HAP-1 (cell line): ENCODE results near the gene ZNF608.

Source experiments
- DNase-seq, 2 experiments: peaks; one replicate each; pipeline ENCODE4 v3.0.0-alpha.2; 2016 to 2020; ENCODE audit warnings: low spot score in 2 of 2
- H3K27me3 ChIP-seq: fragments of 250-450 bp; sonication (Bioruptor Pico); 2 replicates; pipeline ENCODE4 v1.5.1; 2020; ENCODE audit warnings: low read depth, mild to moderate bottlenecking, moderate library complexity
- H3K36me3 ChIP-seq: fragments of 250-450 bp; sonication (Bioruptor Pico); replicated peaks from 2 replicates; pipeline ENCODE4 v1.5.1; 2020; ENCODE audit warnings: mild to moderate bottlenecking
- H3K4me1 ChIP-seq: fragments of 250-450 bp; sonication (Bioruptor Pico); 2 replicates; pipeline ENCODE4 v1.5.1; 2020; ENCODE audit warnings: mild to moderate bottlenecking
- H3K4me3 ChIP-seq: fragments of 250-450 bp; sonication (Bioruptor Pico); 2 replicates; pipeline ENCODE4 v1.5.1; 2020; ENCODE audit warnings: mild to moderate bottlenecking, moderate library complexity
- H3K9me3 ChIP-seq: fragments of 250-450 bp; sonication (Bioruptor Pico); 2 replicates; pipeline ENCODE4 v1.5.1; 2020; ENCODE audit warnings: mild to moderate bottlenecking, moderate library complexity
- in situ Hi-C: fragments of 300-500 bp; cut with MboI; formaldehyde crosslinking; loops from 3 replicates; pipeline ENCODE4 v1.14.3; 2020; ENCODE audit warnings: low sequenced_read_pairs, inconsistent platforms, mixed read lengths

Gene ZNF608

DNA sequence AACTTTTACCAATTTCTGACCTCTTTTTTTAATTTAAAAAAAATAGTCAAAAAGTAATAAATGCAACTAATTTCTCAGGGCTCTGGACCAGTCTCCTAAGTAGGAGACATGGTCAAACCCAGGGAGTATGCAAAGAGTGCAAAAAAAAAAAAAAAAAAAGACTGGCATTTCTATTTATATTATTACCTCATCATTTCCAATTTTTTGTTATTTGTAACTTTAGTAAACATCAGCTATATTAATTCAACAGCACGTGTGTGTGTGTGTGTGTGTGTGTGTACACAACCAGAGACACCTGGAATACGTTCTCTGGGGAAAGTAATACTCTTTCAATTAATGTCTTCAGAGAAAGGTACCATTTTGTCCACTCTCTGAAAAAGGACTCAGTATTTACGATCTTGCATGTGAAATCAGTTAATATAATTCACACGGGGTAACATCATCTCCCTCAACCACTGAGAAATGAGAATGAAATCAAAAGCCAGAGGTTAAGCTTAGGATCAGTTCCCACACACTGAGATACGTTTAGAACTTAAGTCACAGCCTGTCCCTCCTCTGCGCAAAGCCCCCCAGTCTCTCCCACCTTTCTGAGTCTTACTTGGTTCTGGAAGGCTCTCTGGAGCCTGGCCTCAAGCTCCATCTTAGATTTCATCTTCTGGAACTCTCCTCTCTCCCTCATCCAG is 21.9 kb downstream of the ZNF608 start:
- H3K36me3 ChIP-seq = no peaks in the 10 kb centered on the region
- in situ Hi-C loops = no loop called here
- no peak for DNase-seq
- no peaks in the 10 kb centered on the region for H3K27me3 ChIP-seq
- H3K9me3 ChIP-seq = no peaks in the 10 kb centered on the region
- peaks cover 11% of the 10 kb centered on the region for H3K4me1 ChIP-seq
- peak overlapping the region; percentile 5 for H3K4me3 ChIP-seq

DNA sequence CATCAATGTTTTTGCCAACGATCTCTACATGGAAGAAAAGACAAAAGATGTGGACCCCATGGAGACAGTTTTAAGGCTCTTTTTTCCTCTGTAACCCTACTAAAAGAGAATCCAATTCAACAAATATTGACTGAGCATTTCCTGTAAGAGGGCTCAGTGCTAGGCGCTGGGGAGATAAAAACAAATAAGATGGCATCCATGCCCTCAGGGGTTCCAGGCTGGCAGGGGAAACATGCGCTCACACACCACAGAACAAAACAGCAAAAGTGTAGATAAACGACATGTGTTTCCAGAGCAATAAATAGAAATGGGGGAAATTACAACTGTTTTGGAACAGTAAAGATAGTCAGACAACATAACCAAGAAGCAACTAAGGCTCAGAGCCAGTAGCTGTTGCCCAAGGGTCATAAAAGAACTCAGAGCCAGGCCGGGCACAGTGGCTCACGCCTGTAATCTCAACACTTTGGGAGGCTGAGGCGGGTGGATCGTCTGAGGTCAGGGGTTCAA is 25.2 kb downstream of the ZNF608 start:
- DNase-seq = no peak
- H3K4me1 ChIP-seq = peaks cover 18% of the 10 kb centered on the region

DNA sequence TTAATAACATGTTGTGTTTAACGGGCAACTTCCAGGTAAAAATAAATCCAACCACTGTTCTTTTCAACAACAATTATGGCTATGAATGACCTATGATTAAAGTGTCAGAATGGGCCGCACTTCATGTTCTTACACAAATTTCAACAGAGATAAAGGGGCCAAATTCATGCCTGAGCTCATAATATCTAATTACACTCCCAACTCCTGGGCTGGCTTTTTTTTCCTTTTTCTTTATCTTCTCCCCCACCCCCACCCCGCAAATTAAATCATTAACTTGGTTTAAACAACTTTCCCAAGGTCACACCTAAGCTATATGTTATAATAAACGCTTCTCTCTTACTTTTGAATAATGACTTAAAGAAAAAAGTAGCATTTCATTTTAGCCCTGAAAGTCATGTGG is 25.8 kb downstream of the ZNF608 start:
- Histone ChIP-seq H3K4me1 (peaks cover 15% of the 10 kb centered on the region), H3K27me3 (no peaks in the 10 kb centered on the region), H3K4me3 (no peak overlapping the region), H3K36me3 (no peaks in the 10 kb centered on the region), H3K9me3 (no peaks in the 10 kb centered on the region)
- DNase-seq = no peak
- in situ Hi-C loops = no loop called here

More for the DNA sequence above, 25.2 kb downstream of the ZNF608 start:
- Histone ChIP-seq H3K27me3 (no peaks in the 10 kb centered on the region), H3K4me3 (no peak overlapping the region), H3K36me3 (no peaks in the 10 kb centered on the region), H3K9me3 (no peaks in the 10 kb centered on the region)
- in situ Hi-C loops = no loop called here

DNA sequence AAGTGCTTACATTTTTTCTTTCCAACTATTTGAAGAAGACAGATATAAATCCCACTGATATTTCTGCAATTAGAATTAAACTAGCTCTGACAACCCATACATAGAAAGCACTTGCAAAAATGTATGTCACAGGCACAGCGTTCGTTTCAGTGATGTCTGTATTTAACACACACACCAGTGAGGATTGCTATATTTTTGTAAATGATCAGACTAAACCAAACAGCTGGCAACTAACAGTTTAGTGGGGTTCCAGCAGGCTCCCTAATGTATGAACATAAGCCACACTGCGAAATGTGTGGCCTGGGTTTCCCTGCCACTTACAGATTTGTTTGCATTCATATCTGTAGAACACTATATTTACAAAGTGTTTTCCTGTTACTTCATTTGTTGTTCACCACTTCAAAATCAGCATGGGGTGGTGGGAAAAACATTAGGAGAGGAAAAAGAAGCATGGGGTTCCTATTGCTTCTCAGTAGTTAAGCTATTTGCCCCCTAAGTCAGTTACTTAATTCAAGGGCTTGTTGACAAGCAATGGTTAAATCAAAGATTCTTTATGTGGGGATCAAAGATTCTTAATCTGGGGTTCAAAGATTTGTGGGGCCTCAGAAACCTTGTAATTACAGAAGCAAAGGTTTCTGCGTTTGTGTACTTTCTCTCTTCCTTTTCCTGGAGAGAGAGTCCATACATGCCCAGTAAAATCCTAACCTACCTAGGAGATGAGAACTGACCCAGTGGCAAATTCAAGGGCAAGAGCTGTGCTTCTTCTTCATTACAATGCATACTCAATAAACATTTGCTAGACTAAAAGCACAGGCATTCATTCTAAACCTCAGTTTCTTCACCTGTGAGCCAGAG is 27.1 kb downstream of the ZNF608 start:
- no peak for DNase-seq

DNA sequence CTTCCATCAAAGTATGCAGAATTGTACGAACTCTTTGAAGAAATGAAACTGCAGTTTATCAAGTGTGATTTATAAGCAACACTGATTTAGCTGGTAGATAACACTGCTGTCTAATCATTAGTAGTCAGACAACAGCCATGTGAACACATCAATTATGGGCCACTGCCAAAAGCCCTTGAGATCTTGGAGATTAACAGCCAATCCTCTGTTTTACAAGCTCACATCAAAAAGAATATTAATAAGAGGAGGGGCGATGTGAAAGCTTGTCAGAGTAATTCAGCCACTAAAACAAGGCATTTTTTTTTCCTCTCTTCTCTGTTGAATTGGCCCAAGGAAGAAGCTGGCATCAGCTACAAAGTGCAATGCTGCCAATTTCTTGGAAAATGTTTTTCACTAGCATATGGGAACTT is 28.1 kb downstream of the ZNF608 start:
- no peaks in the 10 kb centered on the region for H3K9me3 ChIP-seq
- DNase-seq = peak in 1 of 2 experiments; percentile 33
- in situ Hi-C loops = no loop called here

More for the DNA sequence above, 27.1 kb downstream of the ZNF608 start:
- no peaks in the 10 kb centered on the region for H3K9me3 ChIP-seq
- in situ Hi-C loops = no loop called here
- peaks cover 9% of the 10 kb centered on the region for H3K4me1 ChIP-seq
- H3K36me3 ChIP-seq = no peaks in the 10 kb centered on the region
- H3K27me3 ChIP-seq = no peaks in the 10 kb centered on the region
- H3K4me3 ChIP-seq = no peak overlapping the region

DNA sequence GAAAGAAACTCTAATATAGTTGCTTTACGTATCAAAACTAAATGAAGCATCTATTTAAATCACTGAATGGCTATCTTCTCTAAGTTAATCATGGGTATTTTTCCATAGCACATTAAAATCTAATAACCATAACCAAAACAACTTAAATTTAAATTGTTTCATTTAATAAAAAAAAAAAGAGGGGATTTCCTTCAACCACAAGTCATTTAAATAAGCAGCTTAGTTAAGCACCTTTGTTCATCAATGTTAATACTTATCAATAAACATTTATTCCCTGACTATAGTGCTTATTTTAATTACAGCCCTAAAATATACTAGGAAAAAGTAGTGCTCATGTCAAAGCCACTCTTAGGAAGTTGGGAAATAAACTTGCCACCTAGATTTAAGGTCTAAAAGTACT is 30.3 kb downstream of the ZNF608 start:
- Histone ChIP-seq H3K9me3 (no peaks in the 10 kb centered on the region), H3K4me1 (peaks cover 9% of the 10 kb centered on the region), H3K36me3 (no peaks in the 10 kb centered on the region), H3K27me3 (no peaks in the 10 kb centered on the region), H3K4me3 (no peak overlapping the region)
- in situ Hi-C loops = no loop called here
- DNase-seq = no peak

More for the DNA sequence above, 28.1 kb downstream of the ZNF608 start:
- no peaks in the 10 kb centered on the region for H3K27me3 ChIP-seq
- H3K36me3 ChIP-seq = no peaks in the 10 kb centered on the region
- peaks cover 9% of the 10 kb centered on the region for H3K4me1 ChIP-seq
- no peak overlapping the region for H3K4me3 ChIP-seq

DNA sequence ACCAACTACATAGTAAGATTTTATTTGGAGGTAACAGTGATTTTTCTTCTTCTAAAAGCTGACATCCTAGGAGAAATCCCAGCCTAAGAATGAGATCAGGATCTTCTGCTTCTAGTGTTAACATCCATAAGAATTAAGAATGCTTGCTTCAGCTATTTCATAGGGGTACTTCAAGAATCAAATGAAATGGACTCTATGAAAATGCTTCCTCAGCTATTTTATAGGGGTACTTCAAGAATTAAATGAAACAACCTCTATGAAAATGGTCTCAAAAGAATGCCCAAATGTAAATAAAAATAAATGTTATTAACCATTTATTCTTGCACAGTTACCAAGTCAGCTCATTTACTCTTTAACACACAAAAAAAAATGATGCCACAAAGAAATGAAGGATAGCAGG is 31.5 kb downstream of the ZNF608 start:
- Histone ChIP-seq H3K4me3 (no peak overlapping the region), H3K27me3 (no peaks in the 10 kb centered on the region), H3K4me1 (peaks cover 12% of the 10 kb centered on the region), H3K9me3 (no peaks in the 10 kb centered on the region), H3K36me3 (no peaks in the 10 kb centered on the region)
- in situ Hi-C loops = no loop called here
- DNase-seq = no peak

DNA sequence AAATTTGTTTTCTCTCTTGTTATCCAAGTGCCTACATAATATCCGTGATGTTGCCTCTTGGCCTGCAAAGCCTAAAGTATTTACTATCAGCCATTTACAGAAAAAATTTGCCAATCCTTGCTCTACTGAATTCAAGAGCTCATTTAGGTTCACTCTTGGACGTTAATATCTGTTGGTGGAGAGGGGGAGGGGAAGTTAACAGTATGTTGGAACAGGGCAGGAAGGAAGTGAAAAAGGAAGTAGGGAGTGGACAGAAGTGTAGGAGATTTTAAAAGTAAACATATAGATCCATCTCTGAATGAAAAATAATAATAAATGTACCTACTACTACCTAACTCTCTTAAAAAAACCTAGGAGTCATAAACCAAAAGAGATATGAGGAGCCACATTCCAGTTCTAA is 32.8 kb downstream of the ZNF608 start:
- Histone ChIP-seq H3K4me1 (peaks cover 19% of the 10 kb centered on the region), H3K27me3 (no peaks in the 10 kb centered on the region), H3K4me3 (no peak overlapping the region), H3K36me3 (no peaks in the 10 kb centered on the region), H3K9me3 (no peaks in the 10 kb centered on the region)
- in situ Hi-C loops = no loop called here
- no peak for DNase-seq

DNA sequence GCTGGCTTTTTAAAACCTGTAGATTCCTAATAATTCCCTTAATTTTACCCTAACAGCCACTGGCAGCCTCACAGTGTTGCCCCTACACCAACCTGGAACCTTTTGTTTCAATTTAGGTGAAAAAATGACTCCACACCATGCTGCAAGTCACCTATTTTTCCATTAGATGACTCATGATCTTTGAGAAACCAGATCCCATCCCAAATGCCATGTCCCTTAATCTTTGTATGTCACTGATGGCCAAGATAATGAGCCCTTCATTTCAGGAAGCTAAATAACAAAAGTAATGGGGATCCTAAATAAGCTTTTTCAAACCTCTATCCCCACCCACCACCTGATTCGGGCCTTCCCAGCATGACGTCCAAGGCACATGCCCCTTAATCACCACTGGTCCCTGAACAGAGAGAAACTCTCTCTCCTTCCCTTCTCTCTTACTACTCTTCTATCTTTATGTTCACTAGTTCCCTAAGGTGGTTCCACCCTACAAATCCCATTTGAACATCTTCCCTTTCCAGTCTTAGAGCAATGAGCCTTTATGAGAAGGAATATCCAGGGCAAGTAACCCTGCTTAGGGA is 33.6 kb downstream of the ZNF608 start:
- no peaks in the 10 kb centered on the region for H3K9me3 ChIP-seq
- H3K4me1 ChIP-seq = peaks cover 18% of the 10 kb centered on the region
- no peaks in the 10 kb centered on the region for H3K27me3 ChIP-seq
- in situ Hi-C loops = no loop called here
- no peak for DNase-seq
- H3K36me3 ChIP-seq = no peaks in the 10 kb centered on the region
- no peak overlapping the region for H3K4me3 ChIP-seq

DNA sequence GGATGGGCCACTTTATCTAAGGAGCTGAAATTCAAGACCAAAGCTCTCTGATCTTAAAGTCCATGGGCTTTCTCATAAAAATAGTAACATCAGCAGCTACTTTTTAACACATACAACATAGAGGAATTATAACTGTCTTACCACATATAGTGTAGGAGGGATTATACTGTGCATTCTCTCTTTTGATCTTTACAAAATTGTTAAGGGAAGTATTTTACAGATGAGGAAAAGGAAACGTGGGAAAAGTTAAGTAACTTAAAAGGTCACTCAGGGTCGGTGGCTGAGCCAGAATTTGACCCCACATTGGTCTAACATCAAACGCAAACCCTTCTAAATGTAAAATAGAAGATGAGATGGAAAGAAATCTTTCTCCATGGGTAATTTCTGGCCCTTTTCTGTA is 38.4 kb downstream of the ZNF608 start:
- in situ Hi-C loops = no loop called here
- H3K4me1 ChIP-seq = peaks cover 55% of the 10 kb centered on the region

DNA sequence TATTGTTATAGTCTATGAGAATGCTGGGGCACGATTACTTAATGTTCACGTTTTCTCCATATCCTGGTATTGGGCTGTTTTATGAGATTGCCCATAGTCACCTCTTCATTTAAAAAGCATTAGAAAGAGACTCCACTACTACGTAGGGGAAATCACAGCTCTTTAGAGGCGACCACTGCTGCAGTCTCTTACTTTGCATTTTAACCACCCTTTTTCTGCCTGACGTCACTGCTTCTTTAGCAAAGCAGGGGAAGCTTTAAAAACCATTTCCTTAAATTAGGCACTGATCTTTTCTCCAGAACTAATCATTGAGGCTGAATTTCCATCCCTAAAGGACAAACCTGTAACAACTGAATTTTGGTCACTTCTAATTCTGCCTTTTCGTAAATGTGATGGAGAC is 38.9 kb downstream of the ZNF608 start:
- peaks cover 58% of the 10 kb centered on the region for H3K4me1 ChIP-seq
- H3K4me3 ChIP-seq = no peak overlapping the region
- in situ Hi-C loops = no loop called here
- DNase-seq = no peak
- no peaks in the 10 kb centered on the region for H3K9me3 ChIP-seq
- H3K27me3 ChIP-seq = no peaks in the 10 kb centered on the region
- no peaks in the 10 kb centered on the region for H3K36me3 ChIP-seq

More for the DNA sequence above, 38.4 kb downstream of the ZNF608 start:
- Histone ChIP-seq H3K9me3 (no peaks in the 10 kb centered on the region), H3K36me3 (no peaks in the 10 kb centered on the region), H3K27me3 (no peaks in the 10 kb centered on the region), H3K4me3 (no peak overlapping the region)
- DNase-seq = no peak

DNA sequence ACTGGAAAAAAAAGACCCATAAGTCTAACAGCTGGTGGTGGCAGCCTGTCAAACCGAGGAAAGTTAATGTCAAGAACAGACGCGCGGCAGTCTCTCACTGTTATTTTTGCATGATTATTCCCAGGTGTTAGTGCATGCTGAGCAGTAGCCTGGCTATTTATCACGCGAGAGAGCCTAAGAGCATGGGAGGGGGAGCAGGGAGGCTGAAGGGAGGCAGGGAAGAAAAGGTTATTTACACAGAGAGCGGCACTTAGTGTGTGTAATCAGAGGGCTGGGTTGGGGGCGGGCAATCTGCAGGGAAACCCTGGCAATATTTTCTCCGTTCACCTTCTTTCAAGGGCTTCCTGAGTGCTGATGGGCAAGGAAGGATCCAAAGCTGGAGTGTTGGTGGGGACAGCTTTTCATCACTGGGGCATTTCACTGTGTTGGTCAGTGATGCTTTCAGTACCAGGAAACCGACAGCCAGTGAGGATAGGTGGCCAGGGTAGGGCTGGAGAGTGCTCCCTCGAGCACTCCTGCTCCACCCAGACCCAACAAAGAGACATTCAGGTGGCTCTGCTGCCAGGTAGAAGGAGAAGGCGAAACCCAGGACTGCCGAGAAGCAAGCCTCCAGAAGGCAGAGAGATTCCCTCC is 39.6 kb downstream of the ZNF608 start:
- no peak overlapping the region for H3K4me3 ChIP-seq
- H3K27me3 ChIP-seq = no peaks in the 10 kb centered on the region
- in situ Hi-C loops = no loop called here
- H3K9me3 ChIP-seq = no peaks in the 10 kb centered on the region
- H3K36me3 ChIP-seq = no peaks in the 10 kb centered on the region
- peaks cover 61% of the 10 kb centered on the region for H3K4me1 ChIP-seq
- DNase-seq = peak in 1 of 2 experiments; percentile 50

DNA sequence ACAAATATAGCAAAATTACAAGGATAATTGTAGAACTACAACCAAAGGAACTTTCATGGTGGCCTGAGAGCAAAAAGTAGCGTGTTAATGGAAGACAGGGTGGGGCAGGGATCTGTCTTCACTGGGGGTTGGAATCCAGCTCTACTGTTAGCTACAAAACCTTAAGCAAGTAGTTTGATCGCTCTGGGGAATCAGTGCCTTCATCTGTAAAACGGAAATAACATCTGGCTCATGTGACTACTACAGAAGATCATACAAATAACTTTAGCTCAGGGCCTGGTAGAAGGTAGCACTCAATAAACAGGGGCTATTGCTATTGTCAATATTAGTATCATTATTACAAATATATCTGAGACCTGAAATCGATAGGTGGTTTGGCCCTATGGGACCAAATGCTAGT is 40.4 kb downstream of the ZNF608 start:
- H3K4me1 ChIP-seq = peaks cover 66% of the 10 kb centered on the region
- no peaks in the 10 kb centered on the region for H3K9me3 ChIP-seq
- no peak overlapping the region for H3K4me3 ChIP-seq
- no peaks in the 10 kb centered on the region for H3K27me3 ChIP-seq
- in situ Hi-C loops = no loop called here
- no peak for DNase-seq
- H3K36me3 ChIP-seq = no peaks in the 10 kb centered on the region
